Fibroblast of lung (primary cell): Measurements from ENCODE around the gene ANAPC16. TPM values are rescaled to one million over a fixed set of nuclear protein-coding genes. Genes with fewer than 3 reads are reported as not detected.
"Not testable (repeated sequence)": the region's sequence is repeated elsewhere in the genome, so short reads cannot be mapped to it uniquely, and the experiment has no call there.

Experiments
- DNase-seq, 2 donors: peaks; one replicate each; pipeline versions ENCODE4 v3.0.0 to v3.0.0-alpha.2; 2010; ENCODE audit warnings: low read depth in 2 of 2
- H2AFZ ChIP-seq: 2 replicates; pipeline ENCODE4 v1.5.1; 2012; ENCODE audit warnings: low read length, control low read depth, inconsistent platforms
- H3K27ac ChIP-seq: 2 replicates; pipeline ENCODE4 v1.5.1; 2011; ENCODE audit warnings: low read length, control low read depth; ENCODE audit not compliant: insufficient read depth
- H3K27me3 ChIP-seq: 2 replicates; pipeline ENCODE4 v1.5.1; 2011; ENCODE audit warnings: mild to moderate bottlenecking, low read length; ENCODE audit not compliant: control insufficient read depth, insufficient read depth
- H3K36me3 ChIP-seq: 2 replicates; pipeline ENCODE4 v1.5.1; 2011; ENCODE audit warnings: low read length; ENCODE audit not compliant: control insufficient read depth, insufficient read depth
- H3K4me1 ChIP-seq: 2 replicates; pipeline ENCODE4 v1.5.1; 2011; ENCODE audit warnings: low read length; ENCODE audit not compliant: control insufficient read depth, insufficient read depth; ENCODE audit errors: extremely low read depth
- H3K4me2 ChIP-seq: 2 replicates; pipeline ENCODE4 v1.5.1; 2011; ENCODE audit warnings: low read length, control low read depth; ENCODE audit not compliant: insufficient read depth; ENCODE audit errors: extremely low read depth
- H3K4me3 ChIP-seq, 4 experiments: fragments of 200-600 bp in 1 of 4; sonication (generic) in 1 of 4; replicated peaks in 1 of 4; 2 replicates each; pipeline ENCODE4 v1.5.1; 2011 to 2016; ENCODE audit warnings: low read length in 4 of 4, low read depth in 3 of 4, mild to moderate bottlenecking in 3 of 4, control low read depth in 2 of 4, inconsistent platforms in 1 of 4, mixed read lengths in 1 of 4; ENCODE audit not compliant: insufficient read depth in 1 of 4; ENCODE audit errors: control extremely low read depth in 1 of 4
- H3K79me2 ChIP-seq: 2 replicates; pipeline ENCODE4 v1.5.1; 2012; ENCODE audit warnings: mild to moderate bottlenecking, low read length, inconsistent platforms; ENCODE audit not compliant: control insufficient read depth, insufficient read depth
- H3K9ac ChIP-seq: 2 replicates; pipeline ENCODE4 v1.5.1; 2011; ENCODE audit warnings: mild to moderate bottlenecking, low read length, control low read depth; ENCODE audit not compliant: insufficient read depth
- H3K9me3 ChIP-seq: 2 replicates; pipeline ENCODE4 v1.5.1; 2012; ENCODE audit warnings: low read depth, low read length; ENCODE audit not compliant: control insufficient read depth, insufficient read depth
- H4K20me1 ChIP-seq: 2 replicates; pipeline ENCODE4 v1.5.1; 2011; ENCODE audit warnings: low read length; ENCODE audit not compliant: control insufficient read depth, insufficient read depth; ENCODE audit errors: extremely low read depth
- EZH2 ChIP-seq: IDR thresholded peaks from 2 replicates; pipeline ENCODE4 v1.5.1; 2012; ENCODE audit warnings: low read length, control low read depth, mild to moderate bottlenecking; ENCODE audit errors: missing control alignments
- polyA plus RNA-seq, 2 donors: library from polyadenylated mRNA; depleted of rRNA in 1 of 2; stranded (reverse) in 1 of 2; unstranded in 1 of 2; fragments of >200 nt; gene quantifications; 2 replicates each; pipeline ENCODE4 v1.2.1, GENCODE V29; 2011 to 2012; ENCODE audit warnings: missing spikeins in 1 of 2
- total RNA-seq: library from RNA; depleted of rRNA; stranded (reverse); fragments of >200 nt; gene quantifications from 2 replicates; pipeline ENCODE4 v1.2.1, GENCODE V29; 2014
- TF ChIP-seq, protein P1 (sequence below), 2 donors: IDR thresholded peaks in 1 of 2; conservative IDR thresholded peaks in 1 of 2; 1 replicate in 1 of 2; 2 replicates in 1 of 2; pipeline ENCODE4 v1.5.1; 2011 to 2012; ENCODE audit warnings: low read length in 2 of 2, control low read depth in 1 of 2, inconsistent platforms in 1 of 2, low read depth in 1 of 2, mild to moderate bottlenecking in 1 of 2

ANAPC16 gene
- total and polyA plus RNA-seq, 2 donors (not counting 1 experiment from before 2014, with no cell fraction given) = 47.2 to 73.6 TPM

DNA sequence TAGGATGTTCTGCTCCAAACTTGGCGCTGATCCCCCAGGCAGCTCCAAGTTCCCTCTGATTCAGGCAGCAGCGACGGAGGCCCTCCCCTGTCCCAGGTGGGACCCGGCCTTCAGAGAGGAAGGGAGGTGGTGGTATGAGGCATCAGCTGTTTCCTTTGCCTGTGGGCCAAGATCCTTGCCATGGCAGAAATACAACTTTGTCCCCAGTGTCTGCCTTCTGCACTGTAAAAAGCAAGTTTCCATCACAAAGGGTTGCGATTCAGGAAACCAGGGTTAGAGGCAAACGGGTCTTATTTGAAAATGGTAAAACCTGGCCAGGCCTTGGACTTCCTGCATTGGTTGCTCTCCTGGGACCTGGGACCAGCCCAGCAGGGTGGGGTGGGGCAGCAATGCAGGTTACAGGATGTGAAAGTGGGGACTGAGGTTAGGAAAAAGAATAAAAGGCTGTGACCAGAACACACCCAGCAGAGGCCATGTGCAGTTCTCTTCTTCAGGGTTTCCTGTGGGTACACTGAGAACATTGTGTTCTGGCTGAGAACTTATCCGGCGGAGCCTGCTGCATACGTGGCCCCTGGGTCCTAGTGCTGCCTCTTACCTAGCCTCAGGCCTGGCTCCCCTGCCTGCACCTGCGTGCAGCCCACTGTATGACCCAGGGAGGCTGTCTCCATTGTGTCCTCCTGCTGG is 32.8 kb downstream of the ANAPC16 start:
- peak; percentile 31 to 84 for DNase-seq

DNA sequence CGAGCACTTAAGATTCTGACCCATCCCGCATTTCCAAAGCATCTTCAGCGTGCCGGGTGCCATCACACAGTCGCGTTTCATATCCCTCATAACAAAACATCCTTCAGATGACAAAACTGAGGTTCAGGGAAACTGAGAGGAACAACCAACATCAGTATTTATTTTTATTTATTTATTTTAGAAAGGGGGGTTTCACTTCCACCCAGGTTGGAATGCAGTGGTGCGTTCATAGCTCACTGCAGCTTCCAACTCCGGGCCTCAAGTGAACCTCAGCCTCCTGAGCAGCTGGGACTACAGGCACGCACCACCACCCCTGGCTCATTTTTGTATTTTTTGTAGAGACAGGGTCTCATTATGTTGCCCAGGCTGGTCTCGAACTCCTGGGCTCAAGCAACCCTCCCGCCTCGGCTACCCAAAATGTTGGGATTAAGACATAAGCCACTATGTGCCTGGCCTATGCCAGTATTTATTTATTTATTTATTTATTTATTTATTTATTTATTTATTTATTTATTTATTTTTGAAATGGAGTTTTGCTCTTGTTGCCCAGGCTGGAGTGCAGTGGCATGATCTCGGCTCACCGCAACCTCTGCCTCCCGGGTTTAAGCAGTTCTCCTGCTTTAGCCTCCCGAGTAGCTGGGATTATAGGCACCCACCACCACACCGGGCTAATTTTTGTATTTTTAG is 33.5 kb downstream of the ANAPC16 start:
- not testable (repeated sequence) for H3K4me2 ChIP-seq, H3K27me3 ChIP-seq, H3K9ac ChIP-seq, DNase-seq, H3K36me3 ChIP-seq, H3K79me2 ChIP-seq, H4K20me1 ChIP-seq, H3K27ac ChIP-seq, H3K9me3 ChIP-seq, H3K4me3 ChIP-seq
- Histone ChIP-seq H3K4me1 (peaks cover 20% of the 10 kb centered on the region), H2AFZ (peak overlapping the region; percentile 61)

More for the DNA sequence above, 32.8 kb downstream of the ANAPC16 start:
- Histone ChIP-seq H3K79me2 (no peaks in the 10 kb centered on the region), H3K9me3 (no peaks in the 10 kb centered on the region), H3K4me3 (peak overlapping the region in 1 of 4 experiments; percentile 16), H3K27me3 (no peaks in the 10 kb centered on the region), H3K4me1 (peaks cover 23% of the 10 kb centered on the region), H3K4me2 (peak overlapping the region; percentile 23), H4K20me1 (no peaks in the 10 kb centered on the region), H3K27ac (no peak overlapping the region), H2AFZ (peak overlapping the region; percentile 61), H3K36me3 (no peaks in the 10 kb centered on the region), H3K9ac (no peak overlapping the region)
- TF ChIP-seq EZH2 = no peak
- TF ChIP-seq, protein P1, sequence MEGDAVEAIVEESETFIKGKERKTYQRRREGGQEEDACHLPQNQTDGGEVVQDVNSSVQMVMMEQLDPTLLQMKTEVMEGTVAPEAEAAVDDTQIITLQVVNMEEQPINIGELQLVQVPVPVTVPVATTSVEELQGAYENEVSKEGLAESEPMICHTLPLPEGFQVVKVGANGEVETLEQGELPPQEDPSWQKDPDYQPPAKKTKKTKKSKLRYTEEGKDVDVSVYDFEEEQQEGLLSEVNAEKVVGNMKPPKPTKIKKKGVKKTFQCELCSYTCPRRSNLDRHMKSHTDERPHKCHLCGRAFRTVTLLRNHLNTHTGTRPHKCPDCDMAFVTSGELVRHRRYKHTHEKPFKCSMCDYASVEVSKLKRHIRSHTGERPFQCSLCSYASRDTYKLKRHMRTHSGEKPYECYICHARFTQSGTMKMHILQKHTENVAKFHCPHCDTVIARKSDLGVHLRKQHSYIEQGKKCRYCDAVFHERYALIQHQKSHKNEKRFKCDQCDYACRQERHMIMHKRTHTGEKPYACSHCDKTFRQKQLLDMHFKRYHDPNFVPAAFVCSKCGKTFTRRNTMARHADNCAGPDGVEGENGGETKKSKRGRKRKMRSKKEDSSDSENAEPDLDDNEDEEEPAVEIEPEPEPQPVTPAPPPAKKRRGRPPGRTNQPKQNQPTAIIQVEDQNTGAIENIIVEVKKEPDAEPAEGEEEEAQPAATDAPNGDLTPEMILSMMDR (conservative IDR thresholded peaks at IDR 0.05 in 1 of 2, IDR thresholded peaks at IDR 0.05 in 1 of 2; ENCODE audit: low read depth in 1 of 2, low read length in 2 of 2) = no peak

DNA sequence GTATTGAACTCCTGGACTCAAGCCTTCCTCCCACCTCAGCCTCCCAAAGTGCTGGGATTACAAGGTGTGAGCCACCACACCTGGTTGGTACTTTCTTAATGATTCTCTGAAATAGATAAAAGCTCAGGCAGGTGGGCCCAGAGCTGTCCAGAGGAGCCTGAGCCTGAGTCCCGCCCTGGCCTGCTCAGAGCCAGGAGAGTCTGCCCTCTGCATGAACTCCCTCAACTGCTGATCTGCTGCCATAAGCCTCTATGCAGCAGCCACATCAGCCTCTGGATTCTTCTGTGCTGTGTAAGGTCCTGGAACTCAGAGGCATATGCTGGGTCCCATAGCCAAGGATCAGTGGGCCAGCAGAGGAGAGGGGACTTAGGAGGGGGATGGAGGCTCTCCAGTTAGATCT is 34.9 kb downstream of the ANAPC16 start:
- Histone ChIP-seq H3K27me3 (no peaks in the 10 kb centered on the region), H3K9me3 (no peaks in the 10 kb centered on the region), H3K27ac (no peak overlapping the region), H3K79me2 (no peaks in the 10 kb centered on the region), H2AFZ (no peak overlapping the region), H3K36me3 (no peaks in the 10 kb centered on the region), H3K4me2 (no peak overlapping the region), H3K9ac (no peak overlapping the region), H3K4me1 (peaks cover 20% of the 10 kb centered on the region), H3K4me3 (no peak overlapping the region), H4K20me1 (no peaks in the 10 kb centered on the region)
- TF ChIP-seq EZH2 = no peak
- DNase-seq = peak; percentile 86 to 90

DNA sequence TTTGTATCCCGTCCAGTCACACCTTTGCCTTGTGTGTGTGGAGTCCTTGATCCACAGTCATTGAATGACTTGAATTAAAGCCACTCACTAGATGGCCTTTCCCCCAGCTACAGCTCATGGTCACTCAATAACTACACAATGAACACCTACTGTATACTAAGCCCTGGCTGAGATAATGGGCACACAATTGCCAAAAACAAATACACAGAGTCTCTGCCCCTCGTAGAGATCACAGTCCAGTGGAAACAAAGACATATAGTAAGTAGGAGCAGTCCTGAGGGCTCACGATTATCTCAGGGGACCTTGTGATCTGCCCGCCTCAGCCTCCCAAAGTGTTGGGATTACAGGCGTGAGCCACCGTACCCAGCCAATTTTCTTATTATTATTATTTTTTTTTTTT is 35.8 kb downstream of the ANAPC16 start:
- Histone ChIP-seq H3K4me3 (no peak overlapping the region), H3K9ac (no peak overlapping the region), H4K20me1 (no peaks in the 10 kb centered on the region), H3K79me2 (no peaks in the 10 kb centered on the region), H3K4me2 (no peak overlapping the region), H3K9me3 (no peaks in the 10 kb centered on the region), H3K27me3 (no peaks in the 10 kb centered on the region), H2AFZ (no peak overlapping the region), H3K36me3 (no peaks in the 10 kb centered on the region), H3K27ac (no peak overlapping the region), H3K4me1 (peaks cover 20% of the 10 kb centered on the region)
- no peak for TF ChIP-seq EZH2
- TF ChIP-seq, protein P1 (conservative IDR thresholded peaks at IDR 0.05 in 1 of 2, IDR thresholded peaks at IDR 0.05 in 1 of 2; ENCODE audit: low read depth in 1 of 2, low read length in 2 of 2) = no peak
- DNase-seq = no peak
